ENCODE measurements around the gene DOCK3. TPM values are rescaled to one million over a fixed set of nuclear protein-coding genes. Genes with fewer than 3 reads are reported as not detected.

DOCK3 gene
- total RNA-seq, 1 experiment from 2014 or later = 8.3 TPM

DNA sequence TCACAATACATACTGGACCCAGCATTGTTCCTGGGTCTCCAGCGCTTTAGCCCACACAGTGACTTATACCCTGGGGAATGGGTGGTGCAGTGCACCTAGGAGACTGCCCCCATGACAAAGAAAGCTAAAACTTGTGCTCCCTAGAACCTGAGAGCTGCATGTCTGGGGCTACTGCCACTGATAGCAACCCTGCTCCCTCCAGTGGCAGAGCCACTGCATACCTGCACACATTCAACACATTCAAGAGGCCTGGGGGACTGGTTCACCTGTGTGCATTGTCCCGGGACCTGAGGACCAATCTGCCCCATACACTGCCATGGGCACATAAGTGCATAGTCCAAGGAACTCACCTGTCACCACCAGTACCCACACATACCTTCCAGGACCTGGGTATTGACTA, 407.6 kb downstream of the DOCK3 start:
- Histone ChIP-seq H3K79me2 (ENCODE audit: insufficient read depth, low read length) (no peaks in the 10 kb centered on the region), H3K4me1 (ENCODE audit: insufficient read depth, low read length) (no peaks in the 10 kb centered on the region), H4K91ac (ENCODE audit: insufficient read length, low read depth, low read length) (no peak overlapping the region), H4K8ac (replicated peaks; ENCODE audit: insufficient read length, low read depth, low read length) (no peak overlapping the region), H2BK12ac (ENCODE audit: insufficient read length, low read depth, low read length) (no peak overlapping the region), H3K9me3 (ENCODE audit: control insufficient read depth, low read depth, low read length) (no peaks in the 10 kb centered on the region), H3K23ac (ENCODE audit: insufficient read length, low read depth, low read length) (no peak overlapping the region), H4K20me1 (ENCODE audit: control insufficient read depth, insufficient read depth, insufficient read length) (no peaks in the 10 kb centered on the region), H3K27ac (ENCODE audit: insufficient read length, low read depth, low read length) (no peak overlapping the region), H2BK120ac (ENCODE audit: low read depth, low read length, poor library complexity, severe bottlenecking) (no peak overlapping the region), H2AFZ (ENCODE audit: low read length) (no peak overlapping the region), H3K79me1 (ENCODE audit: insufficient read depth, low read depth, low read length, poor library complexity, severe bottlenecking) (no peaks in the 10 kb centered on the region), H3K4me2 (ENCODE audit: insufficient read depth, insufficient read length, low read length) (no peak overlapping the region), H2BK15ac (ENCODE audit: low read depth, low read length) (no peak overlapping the region), H3K9ac (ENCODE audit: extremely low read depth, insufficient read length, low read length) (no peak overlapping the region), H2BK20ac (ENCODE audit: low read depth, low read length, poor library complexity, severe bottlenecking) (no peak overlapping the region), H4K5ac (ENCODE audit: insufficient read length, low read depth, low read length) (no peak overlapping the region), H2BK5ac (ENCODE audit: insufficient read length, low read length) (no peak overlapping the region), H3K27me3 (ENCODE audit: insufficient read depth, low read length) (no peaks in the 10 kb centered on the region), H3K23me2 (ENCODE audit: insufficient read length, low read depth, low read length, poor library complexity, severe bottlenecking) (no peaks in the 10 kb centered on the region), H3K4ac (ENCODE audit: low read depth, low read length) (no peak overlapping the region), H3T11ph (ENCODE audit: low read length) (no peak overlapping the region), H3K18ac (ENCODE audit: insufficient read length, low read depth, low read length) (no peak overlapping the region), H2AK5ac (ENCODE audit: insufficient read length, low read length) (no peak overlapping the region), H3K14ac (ENCODE audit: insufficient read depth, low read length) (no peak overlapping the region), H3K56ac (ENCODE audit: insufficient read length, low read depth, low read length) (no peak overlapping the region)
- no CpG with 5 or more reads among the region's 2 CpGs for WGBS (ENCODE audit: extremely low coverage, insufficient read length, low lambda C conversion rate)
- H3K9me3 Mint-ChIP-seq = peaks cover 41 to 43% of the 10 kb centered on the region in 2 experiments
- TF ChIP-seq, protein P1, sequence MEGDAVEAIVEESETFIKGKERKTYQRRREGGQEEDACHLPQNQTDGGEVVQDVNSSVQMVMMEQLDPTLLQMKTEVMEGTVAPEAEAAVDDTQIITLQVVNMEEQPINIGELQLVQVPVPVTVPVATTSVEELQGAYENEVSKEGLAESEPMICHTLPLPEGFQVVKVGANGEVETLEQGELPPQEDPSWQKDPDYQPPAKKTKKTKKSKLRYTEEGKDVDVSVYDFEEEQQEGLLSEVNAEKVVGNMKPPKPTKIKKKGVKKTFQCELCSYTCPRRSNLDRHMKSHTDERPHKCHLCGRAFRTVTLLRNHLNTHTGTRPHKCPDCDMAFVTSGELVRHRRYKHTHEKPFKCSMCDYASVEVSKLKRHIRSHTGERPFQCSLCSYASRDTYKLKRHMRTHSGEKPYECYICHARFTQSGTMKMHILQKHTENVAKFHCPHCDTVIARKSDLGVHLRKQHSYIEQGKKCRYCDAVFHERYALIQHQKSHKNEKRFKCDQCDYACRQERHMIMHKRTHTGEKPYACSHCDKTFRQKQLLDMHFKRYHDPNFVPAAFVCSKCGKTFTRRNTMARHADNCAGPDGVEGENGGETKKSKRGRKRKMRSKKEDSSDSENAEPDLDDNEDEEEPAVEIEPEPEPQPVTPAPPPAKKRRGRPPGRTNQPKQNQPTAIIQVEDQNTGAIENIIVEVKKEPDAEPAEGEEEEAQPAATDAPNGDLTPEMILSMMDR (conservative IDR thresholded peaks at IDR 0.05) = peak; percentile 30; the same call in 1 of the 3 replicates
- DNase-seq = no peak
- no peaks in the 10 kb centered on the region for H3K4me1 Mint-ChIP-seq
- no peaks in the 10 kb centered on the region; the same call in 1 of the 2 replicates for H3K27me3 Mint-ChIP-seq (ENCODE audit: low read depth)
- H3K4me3 Mint-ChIP-seq = no peak overlapping the region
- no peak overlapping the region; a peak in 1 of 7 replicates for H3K27ac Mint-ChIP-seq
- H3K36me3 Mint-ChIP-seq (ENCODE audit: insufficient read depth in 1 of 3, low read depth in 3 of 3) = peaks cover 37 to 61% (median 59%) of the 10 kb centered on the region in 3 experiments

All from H9 (cell line).